ENCODE data around the gene BRD3. TPM values are rescaled to one million over a fixed set of nuclear protein-coding genes. Genes with fewer than 3 reads are reported as not detected.
A peak's percentile ranks its signal among the peaks of the same experiment; 100 is the strongest.
"Not testable (repeated sequence)": the region's sequence is repeated elsewhere in the genome, so short reads cannot be mapped to it uniquely, and the experiment has no call there.

BRD3 gene
- total RNA-seq, 1 donor from 2014 or later = 98.1 TPM

DNA sequence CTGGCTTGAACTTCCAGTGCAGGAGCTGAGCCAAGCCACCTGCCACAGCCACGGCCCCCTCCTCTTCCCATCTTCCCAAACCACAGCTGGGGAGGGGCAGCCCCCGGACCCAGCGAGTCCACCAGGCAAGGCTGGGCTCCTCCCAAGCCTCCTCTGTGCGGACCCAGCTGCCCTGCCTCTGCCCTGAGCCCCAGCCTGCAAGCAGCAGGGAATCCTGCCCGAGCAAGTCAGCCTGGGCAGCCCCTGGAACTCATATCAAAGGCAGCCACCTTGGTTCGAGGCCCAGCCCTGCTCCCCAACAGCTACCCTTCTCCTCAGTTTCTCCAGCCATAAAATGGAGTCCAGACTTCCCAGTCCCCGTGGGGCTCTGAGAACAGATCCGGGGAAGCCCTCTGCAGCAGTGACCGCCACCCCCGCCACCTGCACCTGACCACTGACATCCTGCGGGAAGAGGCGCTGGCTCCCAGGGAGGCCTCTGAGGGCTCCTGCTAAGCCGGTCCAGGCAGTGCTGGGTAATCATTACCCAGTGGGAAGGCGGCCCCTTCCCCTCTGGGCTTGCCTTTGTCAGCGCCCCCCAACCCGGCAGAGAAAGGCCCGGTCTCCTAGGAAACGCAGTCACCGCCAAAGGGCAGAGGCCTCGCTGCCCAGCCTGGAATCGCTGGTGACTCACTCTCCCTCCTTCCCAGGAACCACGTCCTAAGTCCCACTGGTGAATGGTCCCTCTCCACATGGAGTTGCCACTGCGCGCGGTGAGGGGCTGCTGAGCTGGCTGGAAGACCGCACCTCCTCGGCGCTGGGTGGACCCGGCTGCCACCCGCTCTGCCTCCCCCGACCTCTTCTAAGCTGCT, 77.2 kb downstream of the BRD3 start:
- H3K36me3 Mint-ChIP-seq (ENCODE audit: insufficient read depth) = no peaks in the 10 kb centered on the region
- H3K4me1 Mint-ChIP-seq (ENCODE audit: low read depth) = peaks cover 30% of the 10 kb centered on the region
- TF ChIP-seq, protein P1, sequence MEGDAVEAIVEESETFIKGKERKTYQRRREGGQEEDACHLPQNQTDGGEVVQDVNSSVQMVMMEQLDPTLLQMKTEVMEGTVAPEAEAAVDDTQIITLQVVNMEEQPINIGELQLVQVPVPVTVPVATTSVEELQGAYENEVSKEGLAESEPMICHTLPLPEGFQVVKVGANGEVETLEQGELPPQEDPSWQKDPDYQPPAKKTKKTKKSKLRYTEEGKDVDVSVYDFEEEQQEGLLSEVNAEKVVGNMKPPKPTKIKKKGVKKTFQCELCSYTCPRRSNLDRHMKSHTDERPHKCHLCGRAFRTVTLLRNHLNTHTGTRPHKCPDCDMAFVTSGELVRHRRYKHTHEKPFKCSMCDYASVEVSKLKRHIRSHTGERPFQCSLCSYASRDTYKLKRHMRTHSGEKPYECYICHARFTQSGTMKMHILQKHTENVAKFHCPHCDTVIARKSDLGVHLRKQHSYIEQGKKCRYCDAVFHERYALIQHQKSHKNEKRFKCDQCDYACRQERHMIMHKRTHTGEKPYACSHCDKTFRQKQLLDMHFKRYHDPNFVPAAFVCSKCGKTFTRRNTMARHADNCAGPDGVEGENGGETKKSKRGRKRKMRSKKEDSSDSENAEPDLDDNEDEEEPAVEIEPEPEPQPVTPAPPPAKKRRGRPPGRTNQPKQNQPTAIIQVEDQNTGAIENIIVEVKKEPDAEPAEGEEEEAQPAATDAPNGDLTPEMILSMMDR (IDR thresholded peaks at IDR 0.05; ENCODE audit: unreplicated experiment) = no peak
- H3K4me3 Mint-ChIP-seq (ENCODE audit: low read depth) = peak overlapping the region; percentile 97
- peak; percentile 92 for DNase-seq (ENCODE audit: low spot score, unreplicated experiment)
- H3K27ac Mint-ChIP-seq = peak overlapping the region; percentile 98
- H3K27me3 Mint-ChIP-seq = no peaks in the 10 kb centered on the region
- no peaks in the 10 kb centered on the region for H3K9me3 Mint-ChIP-seq (ENCODE audit: low read depth)

DNA sequence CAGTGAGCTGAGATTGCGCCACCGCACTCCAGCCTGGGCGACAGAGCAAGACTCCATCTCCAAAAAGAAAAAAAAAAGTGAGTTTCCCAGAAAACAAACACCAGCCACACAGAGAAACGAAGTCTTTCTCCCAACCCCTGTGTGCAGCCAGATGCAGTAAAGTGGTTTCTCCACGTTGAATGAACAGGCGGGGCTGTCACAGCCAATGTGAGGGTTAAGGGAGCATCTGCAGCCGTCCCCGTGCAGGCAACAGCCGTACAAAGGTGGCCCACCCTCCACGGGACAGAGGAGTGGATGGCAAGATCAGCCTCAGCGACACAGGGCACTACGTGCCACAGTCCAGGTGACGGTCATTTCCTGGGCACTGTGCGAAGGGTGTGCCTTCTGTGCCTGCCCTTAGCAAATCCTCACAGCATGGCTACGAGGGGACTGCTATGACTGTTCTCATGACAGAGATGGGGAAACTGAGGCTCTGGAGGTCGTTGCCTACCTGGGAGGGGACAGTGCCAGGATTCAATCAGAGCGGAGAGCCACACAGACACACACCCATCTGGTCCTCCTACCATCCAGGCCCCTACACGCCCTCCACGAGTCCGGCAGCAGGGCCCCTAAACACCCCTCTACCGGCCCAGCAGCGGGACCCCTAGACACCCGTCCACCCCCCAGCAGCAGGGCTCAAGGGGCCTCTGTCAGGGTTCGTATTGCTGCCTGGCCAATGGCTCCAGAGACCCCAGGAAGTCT, 78.0 kb downstream of the BRD3 start:
- Mint-ChIP-seq H3K27ac (peak overlapping the region; percentile 98), H3K9me3 (ENCODE audit: low read depth) (no peaks in the 10 kb centered on the region), H3K4me3 (ENCODE audit: low read depth) (peak overlapping the region; percentile 97), H3K36me3 (ENCODE audit: insufficient read depth) (no peaks in the 10 kb centered on the region), H3K4me1 (ENCODE audit: low read depth) (peaks cover 30% of the 10 kb centered on the region), H3K27me3 (no peaks in the 10 kb centered on the region)
- DNase-seq (ENCODE audit: low spot score, unreplicated experiment) = no peak
- TF ChIP-seq, protein P1 (IDR thresholded peaks at IDR 0.05; ENCODE audit: unreplicated experiment) = no peak

DNA sequence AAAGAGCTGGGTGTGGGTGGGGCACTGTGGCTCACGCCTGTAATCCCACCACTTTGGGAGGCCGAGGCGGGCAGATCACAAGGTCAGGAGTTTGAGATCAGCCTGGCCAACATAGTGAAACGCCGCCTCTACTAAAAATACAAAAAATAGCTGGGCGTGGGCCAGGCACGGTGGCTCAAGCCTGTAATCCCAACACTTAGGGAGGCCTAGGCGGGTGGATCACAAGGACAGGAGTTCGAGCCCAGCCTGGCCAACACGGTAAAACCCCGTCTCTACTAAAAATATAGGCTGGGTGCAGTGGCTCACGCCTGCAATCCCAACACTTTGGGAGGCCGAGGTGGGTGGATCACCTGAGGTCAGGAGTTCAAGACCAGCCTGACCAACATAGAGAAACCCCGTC, 79.1 kb downstream of the BRD3 start:
- H3K36me3 Mint-ChIP-seq (ENCODE audit: insufficient read depth); H3K27me3 Mint-ChIP-seq; H3K9me3 Mint-ChIP-seq (ENCODE audit: low read depth); H3K4me3 Mint-ChIP-seq (ENCODE audit: low read depth); DNase-seq (ENCODE audit: low spot score, unreplicated experiment): not testable (repeated sequence)
- Mint-ChIP-seq H3K27ac (peak overlapping the region; percentile 33), H3K4me1 (ENCODE audit: low read depth) (peaks cover 28% of the 10 kb centered on the region)

DNA sequence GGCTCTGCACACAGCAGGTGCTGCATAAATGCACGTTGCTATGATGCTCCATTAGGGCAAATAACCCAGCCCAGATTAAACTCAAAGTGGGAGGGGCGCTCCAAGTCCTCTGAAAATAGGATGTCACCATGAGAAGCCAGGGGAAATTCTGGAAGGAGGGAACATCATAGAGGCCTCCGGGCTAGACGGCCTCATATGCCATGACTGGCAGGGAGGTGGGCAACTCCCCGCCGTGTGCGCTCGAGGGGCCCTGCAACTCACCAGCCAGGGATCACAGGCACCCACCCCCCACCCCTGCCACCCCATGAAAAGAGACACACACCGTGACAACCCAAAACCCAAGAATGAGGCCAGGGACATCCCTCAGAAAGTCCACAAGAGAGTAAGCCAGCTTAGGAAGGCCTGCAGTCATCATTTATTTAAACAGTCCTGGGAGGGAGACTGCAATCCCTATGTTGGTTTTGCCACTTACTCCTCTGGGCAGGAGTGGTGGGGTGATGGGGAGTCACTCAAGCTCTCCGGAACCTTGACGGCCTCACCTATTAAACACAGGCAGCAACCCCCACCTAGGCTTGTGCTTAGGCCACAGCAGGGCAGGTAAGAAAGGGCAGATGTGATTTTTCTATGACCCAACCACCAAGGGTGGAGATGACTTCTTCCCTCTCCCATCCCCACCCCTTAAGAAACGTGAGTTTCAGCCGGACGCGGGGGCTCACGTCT, 79.7 kb downstream of the BRD3 start:
- Mint-ChIP-seq H3K9me3 (ENCODE audit: low read depth) (no peaks in the 10 kb centered on the region), H3K27me3 (no peaks in the 10 kb centered on the region), H3K4me3 (ENCODE audit: low read depth) (no peak overlapping the region), H3K36me3 (ENCODE audit: insufficient read depth) (no peaks in the 10 kb centered on the region), H3K4me1 (ENCODE audit: low read depth) (peaks cover 31% of the 10 kb centered on the region), H3K27ac (peak overlapping the region; percentile 92)
- TF ChIP-seq, protein P1 (IDR thresholded peaks at IDR 0.05; ENCODE audit: unreplicated experiment) = no peak
- no peak for DNase-seq (ENCODE audit: low spot score, unreplicated experiment)

DNA sequence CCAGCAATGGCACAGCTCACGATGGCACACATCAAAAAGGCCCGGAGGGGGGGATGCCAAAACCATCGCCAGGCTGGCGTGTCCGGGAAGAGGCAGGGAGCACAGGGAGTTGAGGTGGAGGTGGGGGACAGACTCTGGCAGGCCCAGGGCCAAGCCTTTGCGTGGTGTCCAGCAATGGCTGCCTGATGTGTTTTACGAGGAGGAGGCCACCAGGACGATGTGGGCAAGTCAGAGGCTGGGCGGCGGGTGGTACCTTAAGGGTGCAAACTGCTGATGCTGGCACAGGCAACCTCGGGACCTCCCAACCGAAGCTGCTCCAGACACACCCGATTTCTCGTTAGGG, 80.4 kb downstream of the BRD3 start:
- TF ChIP-seq, protein P1 (IDR thresholded peaks at IDR 0.05; ENCODE audit: unreplicated experiment) = no peak
- peak overlapping the region; percentile 68 for H3K27ac Mint-ChIP-seq

More for the DNA sequence above, 80.4 kb downstream of the BRD3 start:
- H3K9me3 Mint-ChIP-seq (ENCODE audit: low read depth) = no peaks in the 10 kb centered on the region
- peaks cover 34% of the 10 kb centered on the region for H3K4me1 Mint-ChIP-seq (ENCODE audit: low read depth)
- H3K36me3 Mint-ChIP-seq (ENCODE audit: insufficient read depth) = no peaks in the 10 kb centered on the region
- H3K4me3 Mint-ChIP-seq (ENCODE audit: low read depth) = no peak overlapping the region
- DNase-seq (ENCODE audit: low spot score, unreplicated experiment) = no peak
- no peaks in the 10 kb centered on the region for H3K27me3 Mint-ChIP-seq

All from progenitor cell of endocrine pancreas (in vitro differentiated cells).